ENCODE data around the gene PRDM1.

Gene PRDM1

GRCh38 chr6:106122938-106123656 is 37.0 kb downstream of the PRDM1 start:
- TF ChIP-seq, protein P1, sequence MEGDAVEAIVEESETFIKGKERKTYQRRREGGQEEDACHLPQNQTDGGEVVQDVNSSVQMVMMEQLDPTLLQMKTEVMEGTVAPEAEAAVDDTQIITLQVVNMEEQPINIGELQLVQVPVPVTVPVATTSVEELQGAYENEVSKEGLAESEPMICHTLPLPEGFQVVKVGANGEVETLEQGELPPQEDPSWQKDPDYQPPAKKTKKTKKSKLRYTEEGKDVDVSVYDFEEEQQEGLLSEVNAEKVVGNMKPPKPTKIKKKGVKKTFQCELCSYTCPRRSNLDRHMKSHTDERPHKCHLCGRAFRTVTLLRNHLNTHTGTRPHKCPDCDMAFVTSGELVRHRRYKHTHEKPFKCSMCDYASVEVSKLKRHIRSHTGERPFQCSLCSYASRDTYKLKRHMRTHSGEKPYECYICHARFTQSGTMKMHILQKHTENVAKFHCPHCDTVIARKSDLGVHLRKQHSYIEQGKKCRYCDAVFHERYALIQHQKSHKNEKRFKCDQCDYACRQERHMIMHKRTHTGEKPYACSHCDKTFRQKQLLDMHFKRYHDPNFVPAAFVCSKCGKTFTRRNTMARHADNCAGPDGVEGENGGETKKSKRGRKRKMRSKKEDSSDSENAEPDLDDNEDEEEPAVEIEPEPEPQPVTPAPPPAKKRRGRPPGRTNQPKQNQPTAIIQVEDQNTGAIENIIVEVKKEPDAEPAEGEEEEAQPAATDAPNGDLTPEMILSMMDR (IDR thresholded peaks at IDR 0.05), result no peak
- Mint-ChIP-seq H3K27me3 (ENCODE audit: low read depth, poor library complexity) (peaks cover 11% of the 10 kb centered on the region), H3K9me3 (peaks cover 10% of the 10 kb centered on the region), H3K36me3 (ENCODE audit: low read depth) (peaks cover 5% of the 10 kb centered on the region), H3K4me3 (no peak overlapping the region), H3K27ac (peak overlapping the region; percentile 62), H3K4me1 (peaks cover 63% of the 10 kb centered on the region)
- DNase-seq, result no peak

DNA sequence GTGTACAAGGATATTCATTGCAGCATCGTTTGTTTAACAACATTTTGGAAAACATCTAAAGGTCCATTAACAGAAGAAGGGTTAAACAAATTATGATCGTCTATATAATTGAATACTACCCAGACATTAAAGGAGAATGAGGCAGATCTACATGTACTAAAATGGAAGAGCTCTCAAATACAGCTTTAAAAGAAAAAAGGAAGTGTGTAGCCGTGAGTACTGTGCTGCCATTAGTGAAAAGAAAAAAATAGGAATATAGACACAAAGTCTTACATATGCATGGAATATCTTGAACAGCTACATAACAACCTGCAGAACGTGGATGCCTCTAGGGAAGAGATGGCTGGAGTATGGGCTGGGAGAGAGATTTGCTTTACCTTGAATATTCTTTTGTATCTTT is 37.9 kb downstream of the PRDM1 start:
- peaks cover 62% of the 10 kb centered on the region for H3K4me1 Mint-ChIP-seq
- H3K9me3 Mint-ChIP-seq, result peaks cover 5% of the 10 kb centered on the region
- H3K36me3 Mint-ChIP-seq (ENCODE audit: low read depth), result peaks cover under 1% of the 10 kb centered on the region
- peaks cover 11% of the 10 kb centered on the region for H3K27me3 Mint-ChIP-seq (ENCODE audit: low read depth, poor library complexity)
- H3K27ac Mint-ChIP-seq, result no peak overlapping the region
- DNase-seq, result no peak
- no peak overlapping the region for H3K4me3 Mint-ChIP-seq
- TF ChIP-seq, protein P1 (IDR thresholded peaks at IDR 0.05), result no peak

DNA sequence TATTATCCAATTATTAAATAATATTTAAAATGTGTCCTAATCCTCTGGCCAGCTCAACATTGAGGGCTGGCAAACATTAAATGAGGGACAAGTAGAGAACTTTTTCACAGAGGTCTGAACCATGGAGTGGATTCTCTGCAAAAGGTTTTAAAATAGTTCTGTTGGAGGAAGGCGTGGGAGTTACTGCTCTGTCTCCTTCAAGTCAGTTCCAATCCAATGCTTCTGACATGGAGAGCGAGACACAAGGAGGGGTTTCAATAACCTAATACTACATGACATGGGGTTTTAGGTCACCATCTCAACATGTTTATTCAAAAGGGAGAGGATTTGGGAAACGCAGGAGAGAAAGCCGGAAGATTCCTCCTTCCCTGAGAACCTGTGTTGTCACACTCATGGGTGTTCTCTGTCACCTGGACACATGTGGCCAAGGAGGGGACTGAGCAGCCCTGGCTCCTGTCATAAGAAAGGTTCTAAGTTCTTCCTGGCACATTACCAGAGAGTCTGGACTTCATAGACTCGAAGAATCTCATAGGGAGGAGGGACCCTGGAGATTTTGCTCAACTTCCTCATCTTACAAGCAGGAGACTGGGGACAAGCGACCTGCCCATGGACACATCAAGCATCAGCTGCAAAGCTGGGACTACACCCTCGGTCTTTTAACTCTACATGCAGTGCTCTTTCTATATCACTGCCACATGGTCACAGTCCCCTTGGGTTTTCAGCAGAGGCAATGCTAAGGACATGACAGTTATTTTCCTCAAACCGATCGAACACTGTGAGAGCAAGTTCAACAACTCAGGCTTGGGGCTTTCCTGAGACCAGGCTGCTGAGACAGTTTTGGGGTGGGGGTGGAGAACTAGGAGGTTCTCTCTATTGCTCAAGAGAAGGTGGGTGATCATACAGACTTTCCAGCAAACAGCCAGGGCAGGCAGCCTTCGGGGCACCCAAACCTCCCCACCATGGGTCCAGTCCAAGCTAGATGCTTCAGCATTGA is 38.6 kb downstream of the PRDM1 start:
- Mint-ChIP-seq H3K36me3 (ENCODE audit: low read depth) (no peaks in the 10 kb centered on the region), H3K9me3 (no peaks in the 10 kb centered on the region), H3K4me3 (no peak overlapping the region), H3K27ac (peak overlapping the region; percentile 96), H3K4me1 (peaks cover 56% of the 10 kb centered on the region), H3K27me3 (ENCODE audit: low read depth, poor library complexity) (peaks cover 11% of the 10 kb centered on the region)
- DNase-seq, result no peak
- TF ChIP-seq, protein P1 (IDR thresholded peaks at IDR 0.05), result no peak

DNA sequence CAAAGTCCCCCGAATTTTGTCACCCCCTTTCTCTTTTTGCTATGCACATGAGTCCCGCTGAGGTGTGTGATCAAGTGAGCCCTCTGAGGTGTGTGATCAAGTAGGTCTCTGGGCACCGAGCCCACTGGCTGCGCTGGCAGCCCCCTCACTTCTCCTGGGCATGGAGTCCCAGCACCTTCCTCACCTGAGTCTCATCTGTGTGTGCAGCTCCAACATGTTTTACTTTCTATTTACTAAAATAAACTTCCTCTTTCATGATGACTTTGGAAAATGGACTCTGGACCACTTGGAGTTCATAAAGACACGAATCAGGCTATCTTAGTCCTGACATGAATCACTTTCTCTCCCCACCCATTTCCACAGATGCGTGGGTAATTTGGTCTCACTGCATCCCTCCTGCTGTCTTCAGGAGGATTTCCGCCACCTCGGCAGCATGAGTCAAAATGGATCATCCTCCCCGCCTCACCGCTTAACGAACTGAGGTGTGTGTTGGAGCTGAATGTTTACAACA is 39.8 kb downstream of the PRDM1 start:
- TF ChIP-seq, protein P1 (IDR thresholded peaks at IDR 0.05), result no peak
- H3K4me3 Mint-ChIP-seq, result no peak overlapping the region
- no peaks in the 10 kb centered on the region for H3K9me3 Mint-ChIP-seq
- H3K27me3 Mint-ChIP-seq (ENCODE audit: low read depth, poor library complexity), result peaks cover 7% of the 10 kb centered on the region
- no peak for DNase-seq
- no peaks in the 10 kb centered on the region for H3K36me3 Mint-ChIP-seq (ENCODE audit: low read depth)
- H3K4me1 Mint-ChIP-seq, result peaks cover 48% of the 10 kb centered on the region
- H3K27ac Mint-ChIP-seq, result no peak overlapping the region

DNA sequence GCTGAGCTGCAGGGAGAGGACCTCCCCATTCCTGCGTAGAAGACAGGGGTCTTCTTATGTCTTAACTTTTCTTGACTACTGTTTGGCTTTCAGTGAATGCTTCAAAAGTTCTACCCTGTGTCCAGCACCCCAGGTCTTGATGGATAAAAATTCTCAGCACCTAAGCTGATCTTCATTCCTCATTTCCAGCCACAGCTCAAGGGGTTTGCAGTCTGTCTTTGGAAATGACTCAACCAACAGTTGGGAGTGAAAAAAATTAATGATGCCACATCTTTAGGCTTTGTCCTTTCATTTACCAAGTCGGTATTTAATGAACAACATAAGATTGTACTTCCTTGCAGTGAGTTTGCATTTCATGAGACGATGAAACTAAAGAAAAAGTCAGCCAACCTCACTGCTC is 40.3 kb downstream of the PRDM1 start:
- TF ChIP-seq, protein P1 (IDR thresholded peaks at IDR 0.05), result no peak
- Mint-ChIP-seq H3K9me3 (no peaks in the 10 kb centered on the region), H3K36me3 (ENCODE audit: low read depth) (no peaks in the 10 kb centered on the region), H3K4me1 (peaks cover 48% of the 10 kb centered on the region), H3K27ac (no peak overlapping the region), H3K4me3 (no peak overlapping the region), H3K27me3 (ENCODE audit: low read depth, poor library complexity) (peaks cover 7% of the 10 kb centered on the region)
- DNase-seq, result no peak
